Stimulated activated CD8-positive, alpha-beta memory T cell treated with anti-CD3 and anti-CD28 coated beads, Interleukin-15, amount 100 ng/mL, for 4 hours (primary cell): ENCODE measurements around the gene GNB5.
"Not testable (repeated sequence)": the region's sequence is repeated elsewhere in the genome, so short reads cannot be mapped to it uniquely, and the experiment has no call there.

Experiments
- DNase-seq, 2 donors: peaks; one replicate each; pipeline ENCODE4 v3.0.0-alpha.2; 2020; ENCODE audit warnings: low read depth in 2 of 2

The GNB5 gene

DNA sequence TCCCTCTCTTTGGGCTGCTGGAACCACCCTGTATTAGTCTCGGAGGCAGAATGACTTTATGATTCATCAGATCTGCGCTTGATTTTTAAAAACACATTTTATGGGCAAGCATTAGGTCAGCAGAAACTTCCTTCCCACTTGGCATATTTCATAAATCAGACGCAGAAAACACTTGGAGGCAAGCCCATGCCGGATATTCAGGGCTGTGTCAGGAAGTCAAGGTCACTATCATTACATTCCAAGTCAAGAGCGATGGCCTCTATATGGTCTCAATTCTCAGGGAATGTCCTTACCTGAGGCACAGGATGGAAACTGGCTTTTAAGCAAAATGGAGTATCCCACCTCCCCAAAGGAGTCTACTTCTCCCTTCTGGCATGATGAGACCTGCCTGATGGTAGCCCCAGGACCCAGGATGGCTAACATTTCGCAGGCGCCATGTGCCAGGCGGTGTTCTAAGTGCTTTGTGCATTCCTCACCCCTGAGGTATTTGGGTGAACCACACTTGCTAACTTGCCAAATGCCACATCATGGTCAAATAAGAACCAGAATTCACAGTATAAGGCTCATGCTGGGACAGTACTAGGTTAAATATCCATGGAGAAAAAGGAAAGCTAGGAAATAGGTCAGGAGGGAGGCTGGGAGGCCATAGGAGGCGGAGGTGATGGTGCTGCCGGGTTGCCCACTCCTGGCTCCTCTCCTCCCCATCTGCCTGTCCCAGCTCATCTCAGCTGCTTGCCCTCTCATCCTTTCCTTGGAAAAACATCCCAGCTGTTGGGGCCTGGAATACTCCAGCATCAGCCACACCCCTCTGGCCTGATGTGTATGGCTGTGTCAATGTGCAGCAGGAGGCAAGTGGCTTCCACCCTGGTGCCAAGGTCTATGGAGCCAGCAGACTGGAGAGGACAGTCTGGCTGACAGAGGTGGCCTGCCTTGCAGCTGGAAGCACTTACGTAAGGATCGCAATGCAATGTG, 97.4 kb downstream of the GNB5 start:
- no peak for DNase-seq

GRCh38 chr15:52093167-52093538, 98.0 kb downstream of the GNB5 start:
- DNase-seq = no peak

DNA sequence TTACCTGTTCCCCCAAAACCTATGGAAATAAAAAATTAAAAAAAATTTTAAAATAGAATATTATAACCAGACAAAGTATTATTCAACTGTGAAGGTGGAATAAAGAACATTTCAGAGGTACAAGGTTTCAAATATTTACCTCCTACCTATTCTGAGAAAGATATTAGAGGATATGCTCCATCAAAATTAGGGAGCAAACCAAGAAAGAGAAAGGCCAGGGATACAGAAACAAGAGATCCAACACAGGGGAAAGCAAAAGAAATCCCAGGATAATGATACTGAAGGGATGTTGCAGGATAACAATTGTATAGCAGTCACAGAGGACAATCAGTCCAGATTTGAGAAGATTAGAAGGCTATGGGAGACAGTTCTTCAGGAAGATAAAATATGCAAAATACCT, 101.0 kb downstream of the GNB5 start:
- DNase-seq = no peak

GRCh38 chr15:52086011-52086786, 105.0 kb downstream of the GNB5 start:
- no peak for DNase-seq

DNA sequence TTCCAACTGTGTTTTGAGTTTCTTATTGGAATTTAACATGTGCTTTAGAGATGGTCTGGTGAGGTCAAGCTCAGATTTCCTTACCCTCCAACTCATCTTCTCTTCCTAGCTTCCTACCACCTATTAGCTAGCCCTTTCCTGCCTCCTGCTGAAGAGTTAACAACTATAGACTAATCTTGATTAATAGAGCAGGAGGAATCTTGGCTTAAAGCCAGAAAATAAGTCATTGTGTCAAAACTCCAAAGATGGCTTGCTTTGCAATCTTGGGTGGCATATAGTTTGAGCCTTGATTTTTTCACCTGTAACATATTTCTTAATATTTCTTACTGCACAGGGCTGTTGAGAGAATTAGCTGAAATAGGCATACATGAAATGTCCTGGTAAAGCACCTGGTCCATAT, 105.9 kb downstream of the GNB5 start:
- DNase-seq = no peak

DNA sequence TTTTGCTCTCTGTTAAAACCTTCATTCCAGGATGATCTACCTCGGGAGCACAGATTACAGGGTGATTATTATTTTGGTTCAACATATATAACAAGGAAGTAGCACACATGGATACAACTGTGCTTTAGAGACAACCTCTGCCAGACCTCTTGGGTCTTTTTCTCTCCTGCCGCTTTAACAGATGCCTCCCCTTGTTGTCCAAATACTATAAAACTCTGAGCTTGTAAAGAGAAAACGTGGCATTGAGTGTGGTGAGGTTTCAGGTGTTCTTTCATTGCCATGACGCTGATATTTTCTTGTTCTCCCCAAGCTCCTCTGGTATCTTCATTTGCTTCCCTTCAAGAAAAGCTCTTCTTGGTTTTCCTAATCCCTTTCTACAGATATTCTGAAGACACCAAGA, 107.6 kb downstream of the GNB5 start:
- no peak for DNase-seq

GRCh38 chr15:52083037-52083359, 108.2 kb downstream of the GNB5 start:
- DNase-seq = not testable (repeated sequence)

DNA sequence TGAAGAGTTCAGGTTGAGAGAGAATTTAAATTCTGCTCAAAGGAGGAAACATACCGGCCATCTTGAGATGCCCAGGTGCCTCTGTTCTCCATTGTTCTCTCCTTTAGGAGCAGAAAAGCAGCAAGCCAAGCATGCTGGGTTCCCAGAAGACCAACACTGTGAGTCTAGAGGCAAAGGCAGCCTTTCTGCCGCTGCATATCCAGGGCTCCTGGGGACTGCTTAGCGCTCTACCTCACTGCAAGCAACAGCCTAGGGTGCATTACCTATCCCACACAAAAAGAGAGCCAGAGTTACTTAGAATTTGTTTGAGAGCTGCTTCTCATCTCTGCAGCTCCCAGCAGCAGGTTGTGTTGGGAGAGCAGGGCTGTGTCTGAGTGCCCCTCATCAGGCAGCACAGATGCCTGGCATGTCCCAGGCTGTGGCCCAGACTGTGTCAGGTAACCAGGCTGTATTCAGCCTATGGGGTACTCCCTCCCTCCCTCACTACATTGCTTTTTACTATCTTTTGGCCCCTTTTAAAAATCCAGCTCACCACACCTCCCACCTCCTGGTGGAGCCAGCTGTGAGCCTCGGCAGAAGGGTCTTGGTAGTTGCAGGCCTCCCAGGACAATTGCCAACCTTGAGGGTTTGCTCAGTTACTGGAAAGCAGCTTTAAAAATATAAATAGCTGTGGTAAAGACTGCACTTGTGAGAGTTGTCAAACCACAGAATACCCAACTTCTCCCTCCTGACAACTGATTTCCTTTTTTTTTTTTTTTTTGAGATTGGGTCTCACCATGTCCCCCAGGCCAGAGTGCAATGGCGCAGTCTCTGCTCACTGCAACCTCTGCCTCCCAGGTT, 108.8 kb downstream of the GNB5 start:
- no peak for DNase-seq

DNA sequence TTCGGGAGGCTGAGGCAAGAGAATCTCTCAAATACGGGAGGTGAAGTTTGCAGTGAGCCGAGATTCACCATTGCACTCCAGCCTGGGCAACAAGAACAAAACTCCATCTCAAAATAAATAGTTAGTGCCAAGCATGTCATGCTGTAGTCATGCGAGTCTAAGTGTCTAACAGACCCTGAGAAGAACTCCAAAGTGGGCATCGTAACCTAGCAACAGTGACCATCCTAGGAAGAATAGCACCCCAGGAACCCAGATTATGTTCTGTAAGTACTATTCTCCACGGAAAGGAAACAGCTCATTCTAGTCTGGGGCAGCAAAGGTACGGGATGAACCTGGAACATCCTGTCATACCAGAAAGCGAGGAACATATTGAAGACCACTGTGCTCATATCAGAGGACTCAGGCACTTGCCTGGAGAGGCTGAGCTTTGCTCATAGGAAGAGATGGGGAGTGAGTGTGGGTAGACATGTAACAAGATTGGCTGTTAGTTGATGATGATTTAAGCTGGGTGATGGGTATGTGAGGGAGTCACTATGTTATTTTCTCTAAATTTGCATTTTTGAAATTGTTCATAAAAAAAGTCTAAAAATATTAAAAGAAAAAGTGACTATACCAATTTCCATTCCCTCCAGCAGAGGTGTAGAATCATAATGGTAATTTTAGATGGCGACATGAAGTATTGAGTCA, 110.3 kb downstream of the GNB5 start:
- DNase-seq = no peak

DNA sequence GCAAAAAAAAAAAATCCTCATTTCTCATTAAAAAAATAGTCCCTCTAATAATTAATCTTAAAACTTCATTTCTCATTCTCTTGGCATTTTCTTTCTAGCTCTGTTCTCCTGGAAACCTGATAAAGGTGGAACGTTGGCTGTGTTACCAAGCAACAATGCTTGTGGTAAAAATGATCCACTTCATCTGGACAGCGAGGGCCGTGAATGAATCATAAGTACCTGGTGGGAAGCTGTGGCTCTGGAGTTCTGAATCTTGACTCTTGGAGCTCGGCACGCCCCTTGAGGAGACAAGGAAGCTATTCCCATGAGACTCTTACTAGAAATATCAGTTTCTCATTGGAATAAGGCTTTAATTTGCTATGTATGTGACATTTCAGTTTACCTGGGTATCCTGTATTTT, 111.2 kb downstream of the GNB5 start:
- DNase-seq = no peak

DNA sequence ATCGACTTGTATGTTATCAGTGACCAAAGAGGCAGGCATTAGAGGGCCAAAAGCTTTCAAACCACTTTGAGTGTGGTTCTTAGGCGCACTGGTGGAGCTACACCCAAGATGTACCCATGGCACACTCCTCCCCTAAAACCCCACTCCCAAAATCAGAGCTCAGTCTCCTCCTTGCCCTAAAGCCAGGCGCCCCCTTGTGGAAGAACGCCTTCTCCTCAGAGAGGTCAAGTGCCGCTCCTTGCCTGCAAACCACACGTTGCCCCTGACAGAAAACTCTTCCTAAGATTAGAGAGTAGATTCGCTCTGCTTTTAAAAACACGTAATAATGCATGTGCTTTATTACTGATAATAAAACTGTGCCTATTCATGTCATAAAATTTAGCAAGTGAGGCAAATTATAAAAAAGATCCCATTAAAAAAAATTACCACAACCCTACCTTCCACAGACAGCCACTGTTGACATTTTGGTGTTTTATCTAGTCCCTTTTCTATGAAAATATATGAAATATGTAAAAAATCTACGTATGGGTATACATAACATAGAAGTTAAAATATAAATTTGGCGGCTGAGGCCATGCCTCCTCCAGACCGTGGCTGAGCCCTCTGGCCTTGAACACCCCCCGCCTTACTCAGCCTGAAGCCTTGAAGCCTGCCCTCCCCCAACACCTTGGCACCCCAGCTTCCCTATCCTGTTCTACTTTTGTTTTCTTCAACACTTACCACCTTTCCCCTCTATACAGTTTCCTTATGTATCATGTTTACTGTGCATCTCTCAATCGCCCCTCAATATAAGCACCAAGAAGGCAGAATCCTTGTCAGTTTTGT, 112.1 kb downstream of the GNB5 start:
- DNase-seq = peak; percentile 42 to 69

GRCh38 chr15:52078197-52078875, 112.9 kb downstream of the GNB5 start:
- no peak for DNase-seq

- DNase-seq = no peak
Observed at GRCh38 chr15:52076889-52077781, 114.1 kb downstream of the GNB5 start.

DNA sequence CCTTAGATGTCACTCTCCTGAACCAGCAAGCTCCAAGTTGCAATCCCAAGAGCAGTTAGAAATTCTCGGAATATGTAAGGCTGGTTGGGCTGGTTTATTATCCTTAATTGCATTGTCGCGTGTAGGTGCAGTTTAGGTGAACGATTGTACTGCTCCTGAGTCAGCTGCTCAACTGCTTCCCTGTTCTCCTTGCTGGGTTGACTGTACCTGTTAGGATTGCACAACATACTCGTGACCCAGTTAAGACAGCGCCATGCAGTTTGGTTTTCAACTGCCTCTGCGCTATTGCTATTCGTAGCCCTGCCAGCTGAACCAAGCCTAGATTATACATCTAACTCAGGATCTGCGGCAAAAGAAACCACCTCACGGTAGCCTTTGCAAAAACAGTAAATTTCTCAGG, 119.6 kb downstream of the GNB5 start:
- DNase-seq = no peak

DNA sequence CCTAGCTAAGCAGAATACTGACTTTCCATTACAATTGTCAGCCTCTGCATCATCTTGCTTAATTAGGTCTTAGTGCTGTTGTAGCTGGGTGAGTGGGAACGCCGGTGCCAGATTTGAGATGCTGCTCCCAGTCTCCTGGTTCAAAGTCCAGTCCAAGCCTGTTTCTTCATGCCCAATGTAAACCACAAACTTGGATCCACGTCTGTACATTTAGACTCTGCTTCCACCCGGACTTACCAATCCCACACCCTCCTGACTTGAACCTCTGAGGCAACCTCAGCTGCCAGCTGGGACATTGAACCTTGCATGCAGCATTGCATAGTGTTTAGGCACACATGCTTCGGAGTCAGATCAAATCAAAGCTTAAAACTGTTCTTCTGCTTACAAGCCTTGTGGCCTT, 121.6 kb downstream of the GNB5 start:
- no peak for DNase-seq

- DNase-seq = no peak
Observed at GRCh38 chr15:52068004-52068615, 123.1 kb downstream of the GNB5 start.

DNA sequence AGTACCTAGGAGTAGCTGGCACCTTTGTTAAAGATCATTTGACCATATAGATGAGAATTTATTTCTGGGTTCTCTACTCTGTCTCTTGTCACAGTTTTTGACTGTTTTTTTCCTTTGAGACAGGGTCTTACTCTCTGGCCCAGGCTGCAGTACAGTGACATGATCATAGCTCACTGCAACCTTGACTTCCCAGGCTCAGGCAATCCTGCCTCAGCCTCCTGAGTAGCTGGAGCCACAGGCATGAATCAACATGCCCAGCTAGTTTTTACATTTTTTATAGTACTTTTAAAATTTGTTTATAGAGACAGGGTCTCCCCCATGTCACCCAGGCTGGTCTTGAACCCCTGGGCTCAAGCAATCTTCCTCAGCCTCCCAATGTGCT, 123.7 kb downstream of the GNB5 start:
- no peak for DNase-seq

- DNase-seq = no peak
Observed at GRCh38 chr15:52066842-52067544, 124.2 kb downstream of the GNB5 start.
